ENCODE data around the gene DOHH.

GRCh38 chr19:3450796-3451411 is 49.6 kb downstream of the DOHH start:
- TF ChIP-seq CTCF (conservative IDR thresholded peaks at IDR 0.05; ENCODE audit: low read depth, low read length) (no peak), EZH2 (IDR thresholded peaks at IDR 0.05; ENCODE audit: low read length, unreplicated experiment) (no peak), EZH2phosphoT487 (IDR thresholded peaks at IDR 0.05; ENCODE audit: borderline replicate concordance, low read length) (no peak)

Data from PC-3 (cell line).